Measurements from ENCODE around the gene FAM168A.

Gene FAM168A

GRCh38 chr11:73388265-73389133, 209.4 kb downstream of the FAM168A start:
- no peak for DNase-seq (ENCODE audit: low read depth in 2 of 2)

GRCh38 chr11:73387594-73388264, 210.2 kb downstream of the FAM168A start:
- DNase-seq (ENCODE audit: low read depth in 2 of 2): no peak

GRCh38 chr11:73386546-73386945, 211.4 kb downstream of the FAM168A start:
- no peak for DNase-seq (ENCODE audit: low read depth in 2 of 2)

DNA sequence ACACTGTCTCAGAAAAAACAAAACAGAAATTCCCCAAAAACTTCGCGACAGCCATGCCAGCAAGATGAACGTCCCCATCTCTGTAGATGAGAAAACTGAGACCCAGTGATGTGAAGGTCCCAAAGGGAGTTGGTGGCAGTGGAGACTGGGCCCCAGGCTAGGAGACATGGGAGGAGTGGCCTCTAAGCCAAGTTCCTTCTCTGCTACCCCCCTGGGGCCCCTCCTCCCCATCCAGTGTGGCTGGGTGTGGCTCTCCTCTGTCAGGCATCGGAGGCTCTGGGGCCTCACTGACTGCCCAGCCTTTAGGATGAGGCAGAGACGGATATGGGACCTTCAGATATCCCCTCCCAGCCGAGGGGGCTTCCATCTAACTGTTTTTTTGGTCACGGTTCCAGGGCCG, 211.9 kb downstream of the FAM168A start:
- DNase-seq (ENCODE audit: low read depth in 2 of 2): no peak

DNA sequence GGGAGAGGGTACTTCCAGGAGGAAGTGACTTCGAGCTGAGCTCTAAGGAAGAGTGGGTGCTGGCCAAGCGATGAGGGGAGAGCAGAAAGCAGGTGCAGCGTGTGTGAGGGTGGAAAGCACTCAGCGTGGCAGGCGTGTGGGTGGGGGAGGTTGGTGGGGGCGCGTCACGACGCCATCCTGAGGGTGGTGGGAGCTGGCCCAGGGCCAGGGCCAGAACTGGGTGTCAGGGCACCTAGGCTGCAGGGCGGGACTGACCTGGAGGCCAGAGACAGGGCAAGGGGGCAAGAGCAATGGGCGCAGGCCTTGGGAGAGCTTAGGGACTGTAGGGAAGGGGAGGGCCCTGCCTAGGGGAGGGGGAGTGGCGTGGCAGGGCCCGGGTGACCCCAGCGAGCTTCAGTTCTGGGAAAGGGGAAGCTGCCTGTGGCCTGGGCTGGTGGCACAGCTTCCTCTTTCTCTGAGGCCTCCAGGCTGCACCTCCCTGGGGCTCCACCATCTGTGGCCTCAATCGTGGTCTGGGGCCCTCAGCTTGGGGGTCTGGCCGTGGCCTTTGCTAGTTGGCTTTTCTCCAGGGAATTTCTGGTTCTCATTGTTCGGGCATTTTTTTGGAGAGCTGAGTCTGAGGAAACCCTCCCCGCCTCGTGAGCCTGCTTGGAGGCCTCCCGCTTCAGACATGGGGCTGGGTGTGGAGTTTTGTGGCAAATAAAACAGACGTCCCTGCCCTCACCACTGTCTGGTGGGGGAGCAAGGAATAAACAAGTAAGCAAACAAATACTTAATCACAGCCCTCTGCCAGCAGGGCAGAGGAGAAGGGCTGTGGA, 212.8 kb downstream of the FAM168A start:
- no peak for DNase-seq (ENCODE audit: low read depth in 2 of 2)

DNA sequence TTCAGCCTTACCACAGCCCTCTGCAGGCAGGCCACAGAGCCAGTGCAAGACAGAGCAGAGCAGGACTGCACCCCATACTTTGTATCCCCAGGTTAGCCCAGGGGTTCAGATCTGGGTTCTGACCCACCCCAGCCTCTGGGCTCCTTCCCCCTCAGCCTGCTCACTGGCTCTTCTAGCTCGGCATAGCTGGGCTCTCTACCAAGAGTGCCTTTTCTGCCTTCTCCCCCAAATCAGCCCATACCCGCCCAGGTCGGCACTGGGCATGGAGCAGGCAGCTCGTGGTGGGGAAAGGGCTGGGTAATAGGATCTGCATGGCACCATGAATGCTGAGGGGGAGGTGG, 213.4 kb downstream of the FAM168A start:
- no peak for DNase-seq (ENCODE audit: low read depth in 2 of 2)

DNA sequence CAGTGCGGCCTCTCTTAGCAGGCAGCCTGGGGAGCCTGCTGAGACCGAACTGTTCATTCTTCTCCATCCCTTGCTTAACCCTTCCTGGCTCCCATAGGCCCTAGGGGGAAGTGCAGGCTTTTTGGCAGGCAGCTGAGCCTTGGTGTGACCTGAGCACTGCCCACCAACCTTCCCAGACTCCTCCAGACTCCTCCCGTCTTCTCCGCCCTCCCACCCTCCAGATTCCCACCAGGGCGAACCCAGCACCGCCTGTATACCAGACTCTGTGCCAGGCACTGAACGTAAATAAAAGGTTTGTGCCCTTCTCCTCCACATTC, 213.8 kb downstream of the FAM168A start:
- no peak for DNase-seq (ENCODE audit: low read depth in 2 of 2)

DNA sequence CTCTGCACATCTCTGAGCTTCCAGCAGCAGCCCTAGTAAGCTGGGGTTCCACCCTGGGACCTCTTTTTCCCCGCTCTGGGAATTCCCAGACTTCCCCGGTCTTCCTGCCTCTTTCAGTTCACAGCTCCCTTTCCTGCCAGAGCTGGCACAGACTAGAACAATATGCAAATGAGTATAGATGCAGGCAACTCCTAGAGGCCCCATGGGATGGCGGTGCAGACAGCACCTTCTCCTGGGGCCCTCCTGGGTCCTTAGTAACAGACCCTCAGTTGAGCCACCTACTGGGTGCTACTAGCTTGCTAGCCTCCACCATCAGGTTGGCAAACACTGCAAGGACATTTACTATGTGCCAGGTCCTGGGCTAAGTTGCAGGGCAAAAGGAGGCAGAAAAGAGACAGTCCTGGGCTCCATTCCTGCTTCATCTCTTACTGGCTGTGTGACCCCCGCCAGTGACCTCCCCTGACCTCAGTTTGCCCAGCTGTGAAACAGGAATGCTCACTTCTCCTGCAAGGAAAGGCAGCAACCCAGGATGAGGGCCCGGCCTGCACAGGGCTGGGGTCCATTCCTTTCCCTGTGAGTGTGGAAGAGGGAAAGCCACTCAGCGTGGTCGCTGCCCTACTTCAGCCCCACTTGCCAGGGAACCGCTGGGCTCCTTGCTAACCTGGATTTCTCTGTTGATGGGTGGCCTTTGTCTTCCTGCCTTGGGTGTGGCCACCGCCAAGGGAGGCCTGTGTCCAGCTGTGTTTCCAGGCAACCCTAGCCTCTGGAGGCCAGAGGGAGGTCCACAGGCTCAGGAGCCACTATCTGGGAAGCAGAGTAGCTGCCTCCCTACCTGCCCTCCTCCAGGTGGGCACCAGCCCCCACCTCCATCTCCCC, 214.4 kb downstream of the FAM168A start:
- DNase-seq (ENCODE audit: low read depth in 2 of 2): no peak

DNA sequence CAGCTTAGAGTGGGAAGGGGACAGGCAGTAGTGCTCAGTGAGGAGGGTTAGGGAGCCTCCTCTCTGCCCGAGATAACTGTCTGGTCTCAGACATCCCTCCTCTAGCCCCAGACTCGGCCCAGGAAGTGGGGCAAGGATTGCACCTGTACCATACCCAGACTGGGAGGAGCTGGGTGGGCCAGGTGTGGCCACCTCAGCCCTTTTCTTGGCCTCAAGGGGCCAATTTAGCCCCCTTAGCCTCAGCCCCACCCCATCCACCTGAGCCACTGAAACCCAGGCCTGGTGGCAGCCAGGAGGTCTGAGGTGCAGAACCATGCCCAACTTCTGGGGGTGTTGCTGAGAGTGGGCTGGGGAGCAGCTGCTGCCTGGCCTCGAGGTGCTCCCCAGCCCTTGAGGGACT, 215.2 kb downstream of the FAM168A start:
- DNase-seq (ENCODE audit: low read depth in 2 of 2): no peak

DNA sequence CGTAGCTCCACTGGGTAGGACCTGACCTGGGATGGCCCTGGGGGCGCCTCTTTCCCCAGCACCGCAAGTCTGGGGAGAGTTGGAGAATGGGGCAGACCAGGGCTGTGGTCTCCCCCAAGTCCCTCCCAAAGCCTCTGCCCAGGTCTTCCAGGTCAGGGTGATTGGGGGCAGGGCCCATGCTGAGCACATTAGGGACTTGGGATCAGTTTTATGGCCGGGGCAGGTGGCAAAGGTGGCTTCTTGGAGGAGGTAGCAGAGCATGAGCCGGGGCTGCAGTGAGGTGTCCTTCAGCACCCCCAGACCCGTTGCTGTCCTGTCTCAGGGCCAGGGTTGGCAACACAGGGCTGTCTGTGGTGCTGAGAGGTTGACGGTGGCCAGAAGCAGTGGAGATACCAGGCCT, 215.7 kb downstream of the FAM168A start:
- no peak for DNase-seq (ENCODE audit: low read depth in 2 of 2)

- DNase-seq (ENCODE audit: low read depth in 2 of 2): no peak
Measured at GRCh38 chr11:73381589-73381988, 216.3 kb downstream of the FAM168A start.

GRCh38 chr11:73380897-73381410, 217.0 kb downstream of the FAM168A start:
- DNase-seq (ENCODE audit: low read depth in 2 of 2): no peak

GRCh38 chr11:73380331-73380730, 217.6 kb downstream of the FAM168A start:
- DNase-seq (ENCODE audit: low read depth in 2 of 2): no peak

DNA sequence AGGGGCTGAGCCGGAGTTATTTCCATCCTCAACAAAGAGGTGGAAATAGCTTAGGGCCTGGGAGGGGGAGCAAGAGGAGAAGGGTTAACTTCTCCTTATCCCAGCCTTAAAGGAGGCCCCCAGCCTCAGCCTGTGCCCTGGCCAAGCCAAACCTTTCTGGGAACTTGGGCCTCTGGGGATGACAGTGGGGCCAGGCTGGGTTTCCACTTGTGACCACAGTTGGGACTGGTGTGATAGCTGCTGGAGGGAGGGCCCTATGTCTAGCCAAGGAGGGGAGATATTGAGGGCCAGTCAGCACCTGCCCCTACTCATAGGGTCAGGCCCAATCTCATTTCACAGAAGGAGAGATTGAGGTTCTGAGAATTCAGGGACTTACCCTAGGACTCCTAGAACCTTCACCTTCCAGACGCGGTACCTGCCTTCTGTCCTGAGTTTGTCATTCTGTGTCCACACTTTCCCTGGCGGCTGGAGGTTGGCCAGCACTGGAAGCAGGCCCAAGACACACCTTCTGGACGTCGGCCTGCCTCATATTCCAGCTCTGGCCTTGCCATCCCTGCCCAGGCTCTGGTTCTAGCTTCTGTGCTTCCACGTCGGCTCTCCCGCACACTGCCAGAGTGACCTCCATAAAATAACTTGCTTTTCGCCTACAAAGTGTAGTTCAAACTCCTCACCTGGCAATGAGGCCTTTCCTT, 218.6 kb downstream of the FAM168A start:
- DNase-seq (ENCODE audit: low read depth in 2 of 2): no peak

DNA sequence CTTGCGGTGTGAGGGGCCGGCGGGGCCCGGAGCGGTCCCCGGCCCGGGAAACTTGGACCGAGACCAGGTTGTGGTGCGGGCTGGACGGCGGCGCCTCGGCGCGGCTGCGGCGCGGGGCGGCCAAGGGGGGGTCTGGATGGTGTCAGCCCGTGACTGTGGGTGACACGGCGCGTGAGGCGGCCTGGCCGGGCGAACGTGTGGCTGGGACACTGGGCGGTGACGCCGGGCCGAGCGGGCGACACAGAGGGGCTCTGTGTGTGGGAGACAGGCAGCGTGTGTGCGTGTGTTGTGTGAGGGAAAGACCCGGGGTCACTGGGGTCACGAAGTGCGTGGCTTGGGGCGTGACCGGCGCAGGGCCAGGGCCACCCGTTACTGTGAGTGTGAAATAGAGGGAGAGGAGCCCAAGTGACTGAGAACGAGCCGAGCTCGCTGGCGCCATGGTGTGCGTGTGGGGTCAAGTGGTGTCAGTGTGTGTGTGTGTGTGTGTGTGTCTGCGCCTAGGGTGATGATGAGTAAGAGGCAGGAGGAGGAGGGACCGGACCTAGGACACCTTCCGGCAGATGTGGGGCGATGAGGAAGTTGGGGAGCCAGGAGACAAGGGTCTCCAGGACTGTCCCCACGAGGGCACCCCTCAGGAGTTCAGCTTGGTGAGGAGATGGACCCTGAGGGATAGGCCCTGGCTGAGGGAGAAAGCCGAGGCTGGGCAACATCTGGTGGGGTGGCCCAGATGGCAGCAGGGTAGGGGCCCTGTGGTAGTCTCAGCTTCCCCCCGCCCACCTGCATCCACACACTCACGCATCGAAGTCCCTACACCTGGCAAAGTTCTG, 220.9 kb downstream of the FAM168A start:
- peak; percentile 34 to 52 for DNase-seq (ENCODE audit: low read depth in 2 of 2)

DNA sequence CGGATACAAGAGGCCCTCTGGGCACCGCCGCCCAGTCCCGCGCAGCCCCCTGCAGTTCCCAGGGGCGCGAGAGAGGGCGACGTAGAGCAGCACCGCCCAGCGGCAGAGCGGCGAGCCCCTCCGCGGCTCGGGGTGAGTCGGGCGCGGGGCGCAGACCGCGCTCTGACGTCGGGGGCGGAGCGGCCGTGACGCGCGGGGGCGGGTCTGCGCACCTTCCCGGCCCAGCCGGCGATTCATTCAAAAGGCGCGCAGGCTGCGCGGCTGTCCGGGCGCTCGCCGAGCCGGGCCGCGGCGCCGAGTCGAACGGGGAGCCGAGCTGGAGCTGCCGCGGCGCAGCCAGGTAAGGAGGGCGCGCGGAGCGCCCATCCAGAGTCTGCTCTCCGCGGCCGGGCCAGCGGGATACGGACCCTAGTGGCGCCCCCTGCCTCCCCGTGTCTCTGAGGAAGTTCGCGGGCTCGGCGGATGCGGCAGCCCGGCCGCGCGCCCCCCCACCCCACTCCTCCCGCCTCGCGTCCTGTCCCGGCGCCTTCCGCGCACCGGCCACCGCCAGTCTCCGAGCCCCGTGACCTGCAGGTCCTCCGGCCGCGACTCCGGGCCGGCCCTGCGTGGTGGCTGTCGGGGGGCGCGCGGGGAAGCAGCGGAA, 221.6 kb downstream of the FAM168A start, which contains the start of gene RELT:
TSS of gene RELT (plus strand) at position 240 of the 643 bp plus-strand sequence. CDS start 12,738 bp downstream, outside the sequence.
- DNase-seq (ENCODE audit: low read depth in 2 of 2): peak; percentile 90 to 93

GRCh38 chr11:73375830-73376159, 222.1 kb downstream of the FAM168A start:
- no peak for DNase-seq (ENCODE audit: low read depth in 2 of 2)

DNA sequence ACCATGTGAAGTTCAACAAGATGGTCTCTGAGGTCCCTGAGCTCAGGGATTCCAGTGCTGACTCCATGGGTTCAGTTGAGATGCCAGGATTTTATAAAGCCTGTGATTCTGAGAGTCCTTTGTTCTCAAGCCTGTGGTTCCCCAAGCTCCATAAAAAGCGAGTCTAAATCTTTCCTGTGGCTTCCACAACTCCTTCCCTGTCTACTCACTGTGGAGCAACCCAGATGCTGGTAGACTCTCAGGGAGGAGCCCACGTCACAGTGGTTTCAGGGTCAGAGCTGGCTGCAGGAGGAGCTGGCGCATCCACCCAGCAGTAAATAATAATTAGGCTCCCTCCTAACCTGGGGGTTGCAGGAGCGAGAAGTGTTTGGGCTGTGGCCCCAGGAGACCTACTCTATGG, 223.8 kb downstream of the FAM168A start:
- DNase-seq (ENCODE audit: low read depth in 2 of 2): no peak

DNA sequence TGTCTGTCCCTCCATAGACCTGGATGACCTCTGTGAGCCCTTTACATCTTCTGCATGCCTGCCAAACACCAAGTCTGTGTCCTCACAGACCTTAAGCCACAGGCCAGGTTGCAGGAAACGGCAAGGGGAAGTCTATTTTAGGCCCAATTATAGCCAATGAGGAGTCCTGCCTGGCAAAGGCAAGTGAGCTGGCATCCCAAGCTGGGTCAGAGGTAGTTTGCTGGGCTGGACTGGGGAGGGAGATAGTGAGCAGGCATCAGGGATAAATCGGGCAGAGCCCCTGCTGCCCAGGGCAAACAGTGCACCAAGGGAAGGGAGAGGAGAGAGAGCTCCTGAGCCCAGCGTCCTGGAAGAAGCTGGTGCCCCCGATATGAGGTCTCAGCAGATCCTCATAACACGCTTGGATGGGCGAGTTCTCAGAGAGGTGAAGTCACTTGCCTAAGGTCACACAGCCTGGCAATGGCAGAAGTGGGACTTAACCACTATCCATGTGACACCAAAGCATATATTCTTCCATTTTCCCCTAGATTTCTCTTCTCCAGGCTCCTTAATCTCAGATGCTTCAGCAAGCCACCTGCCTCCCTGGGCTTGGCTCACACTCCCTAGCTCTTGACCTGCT, 225.4 kb downstream of the FAM168A start:
- DNase-seq (ENCODE audit: low read depth in 2 of 2): no peak
